Vagina (tissue), 2 donors: Measurements from ENCODE around the gene HSD17B8. TPM values are rescaled to one million over a fixed set of nuclear protein-coding genes. Genes with fewer than 3 reads are reported as not detected.

Experiments
- DNase-seq, 2 donors: peaks; one replicate each; pipeline ENCODE4 v3.0.0-alpha.2; 2017; ENCODE audit errors: extremely low spot score in 2 of 2
- H3K27ac ChIP-seq: fragments of 200-600 bp; sonication (generic); one replicate; pipeline ENCODE4 v1.5.1; 2019
- H3K27me3 ChIP-seq: fragments of 200-600 bp; sonication (generic); one replicate; pipeline ENCODE4 v1.5.1; 2019
- H3K36me3 ChIP-seq, 2 donors: fragments of 200-600 bp; sonication (generic); one replicate each; pipeline ENCODE4 v1.5.1; 2017 to 2019
- H3K4me1 ChIP-seq: fragments of 200-600 bp; sonication (generic); one replicate; pipeline ENCODE4 v1.5.1; 2019
- H3K4me3 ChIP-seq, 2 donors: fragments of 200-600 bp; sonication (generic); 1 replicate in 1 of 2; 2 replicates in 1 of 2; pipeline ENCODE4 v1.5.1; 2016 to 2019
- H3K9me3 ChIP-seq: fragments of 200-600 bp; sonication (generic); one replicate; pipeline ENCODE4 v1.5.1; 2019
- POLR2A ChIP-seq, 2 donors: fragments of 450-650 bp; IDR thresholded peaks; one replicate each; pipeline ENCODE4 v1.6.1; 2017; ENCODE audit warnings: antibody characterized with exemption in 2 of 2, mild to moderate bottlenecking in 2 of 2, moderate library complexity in 2 of 2
- POLR2AphosphoS5 ChIP-seq, 2 donors: sonication (generic); formaldehyde crosslinking; IDR thresholded peaks; one replicate each; pipeline ENCODE4 v1.9.0; 2017; ENCODE audit warnings: antibody characterized with exemption in 2 of 2, mild to moderate bottlenecking in 2 of 2, low read depth in 1 of 2; ENCODE audit not compliant: insufficient read depth in 1 of 2
- intact Hi-C: fragments of 100-400 bp; cut with DNase I; formaldehyde crosslinking; loops from one replicate; pipeline ENCODE4 v1.15.1; 2023
- total RNA-seq: library from RNA; depleted of rRNA; stranded (reverse); fragments of >200 nt; gene quantifications from one replicate; pipeline ENCODE4 v1.2.3, GENCODE V29; 2016
- TF ChIP-seq, protein P1 (sequence below), 3 experiments: fragments of 450-650 bp in 2 of 3; fragments of 200-600 bp in 1 of 3; sonication (generic) in 1 of 3; IDR thresholded peaks; one replicate each; pipeline ENCODE4 v1.5.1; 2017 to 2019; ENCODE audit warnings: antibody characterized with exemption in 3 of 3, mild to moderate bottlenecking in 2 of 3, moderate library complexity in 2 of 3

HSD17B8 gene
- total RNA-seq, 1 donor from 2014 or later: 17.7 TPM

GRCh38 chr6:33191383-33192104 lies 12.9 kb upstream of the HSD17B8 start:
- Histone ChIP-seq H3K36me3 (peaks cover 0 to 17% of the 10 kb centered on the region in 2 donors), H3K27me3 (no peaks in the 10 kb centered on the region), H3K4me1 (peaks cover 15% of the 10 kb centered on the region), H3K9me3 (no peaks in the 10 kb centered on the region), H3K4me3 (no peak overlapping the region), H3K27ac (no peak overlapping the region)
- intact Hi-C loops: no loop called here
- DNase-seq: no peak
- no peak for TF ChIP-seq POLR2A (IDR thresholded peaks at IDR 0.05)
- TF ChIP-seq, protein P1, sequence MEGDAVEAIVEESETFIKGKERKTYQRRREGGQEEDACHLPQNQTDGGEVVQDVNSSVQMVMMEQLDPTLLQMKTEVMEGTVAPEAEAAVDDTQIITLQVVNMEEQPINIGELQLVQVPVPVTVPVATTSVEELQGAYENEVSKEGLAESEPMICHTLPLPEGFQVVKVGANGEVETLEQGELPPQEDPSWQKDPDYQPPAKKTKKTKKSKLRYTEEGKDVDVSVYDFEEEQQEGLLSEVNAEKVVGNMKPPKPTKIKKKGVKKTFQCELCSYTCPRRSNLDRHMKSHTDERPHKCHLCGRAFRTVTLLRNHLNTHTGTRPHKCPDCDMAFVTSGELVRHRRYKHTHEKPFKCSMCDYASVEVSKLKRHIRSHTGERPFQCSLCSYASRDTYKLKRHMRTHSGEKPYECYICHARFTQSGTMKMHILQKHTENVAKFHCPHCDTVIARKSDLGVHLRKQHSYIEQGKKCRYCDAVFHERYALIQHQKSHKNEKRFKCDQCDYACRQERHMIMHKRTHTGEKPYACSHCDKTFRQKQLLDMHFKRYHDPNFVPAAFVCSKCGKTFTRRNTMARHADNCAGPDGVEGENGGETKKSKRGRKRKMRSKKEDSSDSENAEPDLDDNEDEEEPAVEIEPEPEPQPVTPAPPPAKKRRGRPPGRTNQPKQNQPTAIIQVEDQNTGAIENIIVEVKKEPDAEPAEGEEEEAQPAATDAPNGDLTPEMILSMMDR (IDR thresholded peaks at IDR 0.05): no peak

- DNase-seq: no peak
- intact Hi-C loops: no loop called here
- Histone ChIP-seq H3K9me3 (no peaks in the 10 kb centered on the region), H3K4me3 (peak within 1 kb of the TSS; percentile 44 to 47), H3K4me1 (peaks cover 18% of the 10 kb centered on the region), H3K36me3 (peaks cover 0 to 21% of the 10 kb centered on the region in 2 donors), H3K27me3 (no peaks in the 10 kb centered on the region), H3K27ac (peak within 1 kb of the TSS; percentile 71)
- TF ChIP-seq, protein P1 (IDR thresholded peaks at IDR 0.05): no peak
Measured at GRCh38 chr6:33192105-33192646, 12.3 kb upstream of the HSD17B8 start, which contains the start of gene COL11A2. Gene COL11A2 (minus strand): TSS chr6:33192467. CDS start chr6:33192240, 227 bp downstream.

GRCh38 chr6:33192671-33193602 lies 11.5 kb upstream of the HSD17B8 start:
- TF ChIP-seq POLR2AphosphoS5 (IDR thresholded peaks at IDR 0.05; ENCODE audit: insufficient read depth in 1 of 2, low read depth in 1 of 2) (no peak), POLR2A (IDR thresholded peaks at IDR 0.05) (no peak)
- TF ChIP-seq, protein P1 (IDR thresholded peaks at IDR 0.05): no peak
- DNase-seq: no peak
- Histone ChIP-seq H3K27ac (peak overlapping the region; percentile 71), H3K27me3 (no peaks in the 10 kb centered on the region), H3K4me1 (peaks cover 26% of the 10 kb centered on the region), H3K4me3 (peak overlapping the region; percentile 44 to 47), H3K36me3 (peaks cover 0 to 21% of the 10 kb centered on the region in 2 donors), H3K9me3 (no peaks in the 10 kb centered on the region)
- intact Hi-C loops: no loop called here

GRCh38 chr6:33193619-33194018 lies 10.8 kb upstream of the HSD17B8 start:
- DNase-seq: no peak
- Histone ChIP-seq H3K4me1 (peaks cover 32% of the 10 kb centered on the region), H3K4me3 (peak overlapping the region; percentile 44 to 47), H3K9me3 (no peaks in the 10 kb centered on the region), H3K27me3 (no peaks in the 10 kb centered on the region), H3K36me3 (peaks cover 0 to 21% of the 10 kb centered on the region in 2 donors), H3K27ac (peak overlapping the region; percentile 71)
- TF ChIP-seq, protein P1 (IDR thresholded peaks at IDR 0.05): no peak
- TF ChIP-seq POLR2AphosphoS5 (IDR thresholded peaks at IDR 0.05; ENCODE audit: insufficient read depth in 1 of 2, low read depth in 1 of 2): no peak
- no peak for TF ChIP-seq POLR2A (IDR thresholded peaks at IDR 0.05)
- intact Hi-C loops: no loop called here
